Measurements from ENCODE around the gene CASP6. TPM values are rescaled to one million over a fixed set of nuclear protein-coding genes. Genes with fewer than 3 reads are reported as not detected.
"Not testable (repeated sequence)": the region's sequence is repeated elsewhere in the genome, so short reads cannot be mapped to it uniquely, and the experiment has no call there.

CASP6 gene
- total RNA-seq, 1 experiment from 2014 or later, result 8.1 TPM

GRCh38 chr4:109684727-109685126 is 18.5 kb downstream of the CASP6 start:
- POLR2A ChIA-PET, result interaction anchor here (0.6 to 1.2 kb wide), 2 partner anchors 18 to 85 kb away, joined by 3 read pairs; partner anchors contain the start of gene CASP6
- no peak for TF ChIP-seq CTCF (IDR thresholded peaks at IDR 0.05; ENCODE audit: unreplicated experiment)
- H3K9me3 Mint-ChIP-seq (ENCODE audit: unreplicated experiment), result no peaks in the 10 kb centered on the region
- no peak overlapping the region for H3K4me3 Mint-ChIP-seq (ENCODE audit: unreplicated experiment)
- no peaks in the 10 kb centered on the region for H3K27me3 Mint-ChIP-seq (ENCODE audit: insufficient read depth, unreplicated experiment)
- H3K27ac Mint-ChIP-seq (ENCODE audit: low read depth, unreplicated experiment), result no peak overlapping the region
- intact Hi-C loops (cut with micrococcal nuclease), result no loop called here
- CTCF ChIA-PET, result no interaction called here
- no peaks in the 10 kb centered on the region for H3K4me1 Mint-ChIP-seq (ENCODE audit: insufficient read depth, unreplicated experiment)
- BruUV-seq (replicated peaks), result no TSS peak
- H3K36me3 Mint-ChIP-seq (ENCODE audit: insufficient read depth, unreplicated experiment), result peaks cover 13% of the 10 kb centered on the region
- DNase-seq (ENCODE audit: unreplicated experiment), result no peak

GRCh38 chr4:109683621-109684253 is 19.5 kb downstream of the CASP6 start:
- Mint-ChIP-seq H3K9me3 (ENCODE audit: unreplicated experiment) (no peaks in the 10 kb centered on the region), H3K27me3 (ENCODE audit: insufficient read depth, unreplicated experiment) (no peaks in the 10 kb centered on the region), H3K36me3 (ENCODE audit: insufficient read depth, unreplicated experiment) (peaks cover 5% of the 10 kb centered on the region), H3K4me1 (ENCODE audit: insufficient read depth, unreplicated experiment) (no peaks in the 10 kb centered on the region), H3K4me3 (ENCODE audit: unreplicated experiment) (no peak overlapping the region), H3K27ac (ENCODE audit: low read depth, unreplicated experiment) (no peak overlapping the region)
- ChIA-PET POLR2A (no interaction called here), CTCF (interaction anchor here (0.7 kb wide), 1 partner anchor 13 kb away, joined by 4 read pairs; no protein-coding TSS in a partner anchor)
- BruUV-seq (replicated peaks), result no TSS peak
- intact Hi-C loops (cut with micrococcal nuclease), result no loop called here
- no peak for TF ChIP-seq CTCF (IDR thresholded peaks at IDR 0.05; ENCODE audit: unreplicated experiment)
- no peak for DNase-seq (ENCODE audit: unreplicated experiment)

DNA sequence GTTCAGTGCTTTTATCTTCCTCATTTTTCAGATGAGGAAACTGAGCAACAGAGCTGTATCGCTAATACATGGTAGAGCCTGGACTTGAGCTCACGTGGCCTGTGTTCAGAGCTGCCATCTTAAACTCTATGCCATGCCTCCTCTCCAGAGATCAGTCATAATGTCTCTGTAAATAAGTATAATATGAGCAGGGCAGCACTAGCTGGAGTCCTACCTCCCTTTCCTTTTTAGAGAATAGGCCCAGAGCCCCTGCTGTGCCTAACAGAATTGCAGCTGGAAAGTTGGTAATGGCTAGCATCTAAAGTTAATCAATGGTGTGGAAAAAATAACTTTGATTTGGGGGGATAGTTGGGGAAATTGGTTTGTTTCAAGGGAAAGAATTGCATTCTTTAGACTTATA is 20.4 kb downstream of the CASP6 start:
- DNase-seq (ENCODE audit: unreplicated experiment), result no peak
- ChIA-PET POLR2A (no interaction called here), CTCF (interaction anchor here (0.6 to 1.7 kb wide), 2 partner anchors 20 to 91 kb away, joined by 3 to 8 read pairs; partner anchors contain the start of gene CASP6)
- no peak overlapping the region for H3K4me3 Mint-ChIP-seq (ENCODE audit: unreplicated experiment)
- H3K36me3 Mint-ChIP-seq (ENCODE audit: insufficient read depth, unreplicated experiment), result peaks cover 4% of the 10 kb centered on the region
- no TSS peak for BruUV-seq (replicated peaks)
- no peak overlapping the region for H3K27ac Mint-ChIP-seq (ENCODE audit: low read depth, unreplicated experiment)
- no peaks in the 10 kb centered on the region for H3K27me3 Mint-ChIP-seq (ENCODE audit: insufficient read depth, unreplicated experiment)
- intact Hi-C loops (cut with micrococcal nuclease), result no loop called here
- no peak for TF ChIP-seq CTCF (IDR thresholded peaks at IDR 0.05; ENCODE audit: unreplicated experiment)
- H3K4me1 Mint-ChIP-seq (ENCODE audit: insufficient read depth, unreplicated experiment), result no peaks in the 10 kb centered on the region
- H3K9me3 Mint-ChIP-seq (ENCODE audit: unreplicated experiment), result no peaks in the 10 kb centered on the region

- H3K36me3 Mint-ChIP-seq (ENCODE audit: insufficient read depth, unreplicated experiment); H3K4me1 Mint-ChIP-seq (ENCODE audit: insufficient read depth, unreplicated experiment); H3K27ac Mint-ChIP-seq (ENCODE audit: low read depth, unreplicated experiment); intact Hi-C loops (cut with micrococcal nuclease); POLR2A ChIA-PET; H3K9me3 Mint-ChIP-seq (ENCODE audit: unreplicated experiment); H3K27me3 Mint-ChIP-seq (ENCODE audit: insufficient read depth, unreplicated experiment); H3K4me3 Mint-ChIP-seq (ENCODE audit: unreplicated experiment); BruUV-seq (replicated peaks); DNase-seq (ENCODE audit: unreplicated experiment): not testable (repeated sequence)
- CTCF ChIA-PET, result interaction anchor here (0.7 kb wide), 1 partner anchor 30 kb away, joined by 3 read pairs; no protein-coding TSS in a partner anchor
Observed at GRCh38 chr4:109678925-109679324, 24.3 kb downstream of the CASP6 start.

DNA sequence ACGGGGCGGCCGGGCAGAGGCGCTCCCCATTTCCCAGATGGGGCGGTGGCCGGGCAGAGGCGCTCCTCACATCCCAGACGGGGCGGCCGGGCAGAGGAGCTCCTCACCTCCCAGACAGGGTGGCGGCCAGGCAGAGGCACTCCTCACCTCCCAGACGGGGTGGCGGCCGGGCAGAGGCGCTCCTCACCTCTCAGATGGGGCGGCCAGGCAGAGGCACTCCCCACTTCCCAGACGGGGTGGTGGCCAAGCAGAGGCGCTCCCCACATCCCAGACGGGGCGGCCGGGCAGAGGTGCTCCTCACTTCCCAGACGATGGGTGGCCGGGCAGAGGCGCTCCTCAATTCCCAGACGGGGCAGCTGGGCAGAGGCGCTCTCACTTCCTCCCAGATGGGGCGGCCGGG is 24.8 kb downstream of the CASP6 start:
- H3K4me3 Mint-ChIP-seq (ENCODE audit: unreplicated experiment); POLR2A ChIA-PET; H3K27ac Mint-ChIP-seq (ENCODE audit: low read depth, unreplicated experiment); H3K27me3 Mint-ChIP-seq (ENCODE audit: insufficient read depth, unreplicated experiment); intact Hi-C loops (cut with micrococcal nuclease); CTCF ChIA-PET; DNase-seq (ENCODE audit: unreplicated experiment); H3K4me1 Mint-ChIP-seq (ENCODE audit: insufficient read depth, unreplicated experiment); H3K36me3 Mint-ChIP-seq (ENCODE audit: insufficient read depth, unreplicated experiment); H3K9me3 Mint-ChIP-seq (ENCODE audit: unreplicated experiment); BruUV-seq (replicated peaks): not testable (repeated sequence)
